HuH-7.5 (cell line): Measurements from ENCODE around the gene IPO4.

Source experiments
- DNase-seq: peaks from one replicate; pipeline ENCODE4 v3.0.0; 2011; ENCODE audit warnings: low spot score

Gene IPO4

DNA sequence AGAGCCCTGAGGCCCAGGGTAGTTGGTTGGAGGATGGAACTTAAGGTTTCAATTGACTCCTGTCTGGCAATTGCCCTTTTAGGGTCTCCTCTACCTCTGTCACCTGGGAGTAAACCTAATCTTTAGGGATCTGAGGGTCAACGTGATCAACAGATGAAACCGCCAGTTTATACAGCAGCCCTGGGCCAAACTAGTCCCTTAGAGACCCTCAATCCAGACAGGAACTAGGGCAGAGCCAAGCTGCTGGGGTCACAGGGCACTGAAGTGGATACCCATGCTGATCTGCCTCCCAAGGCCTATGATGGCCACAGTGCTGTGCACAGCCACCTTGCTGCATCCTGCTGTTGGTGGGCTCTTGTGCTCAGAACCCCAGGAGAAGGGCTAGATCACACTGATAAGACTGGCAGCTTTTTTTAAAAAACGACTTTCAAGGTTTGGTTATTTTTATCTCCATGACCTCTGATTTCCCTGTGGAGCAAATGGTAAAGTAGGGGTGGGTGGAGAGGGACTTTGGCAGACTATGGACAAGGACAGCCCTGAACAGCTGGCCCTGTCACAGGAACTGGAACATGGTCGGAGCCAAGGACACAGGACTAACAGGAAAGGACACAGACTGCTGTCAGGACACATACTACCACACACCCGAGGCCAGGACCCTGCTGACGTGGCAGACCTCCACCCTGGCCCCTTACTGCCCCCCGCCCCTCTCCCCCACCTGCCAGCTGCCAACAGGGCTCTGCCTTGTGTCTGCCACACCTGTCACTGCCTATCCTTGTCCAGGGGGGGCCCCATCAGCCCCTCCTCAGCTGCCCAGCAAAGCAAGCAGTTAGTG, 57.7 kb downstream of the IPO4 start:
- DNase-seq = no peak

GRCh38 chr14:24130380-24130716, 58.3 kb downstream of the IPO4 start, which contains the start of gene FITM1:
Gene FITM1, plus strand, starts transcription at chr14:24130659. Its CDS starts 905 bp downstream, at chr14:24131564.
- no peak for DNase-seq
